ENCODE results near the gene NRCAM. TPM values are rescaled to one million over a fixed set of nuclear protein-coding genes. Genes with fewer than 3 reads are reported as not detected.

The NRCAM gene
- total RNA-seq, 2 experiments from 2014 or later, result 3.4 to 7.0 TPM

GRCh38 chr7:108380517-108380916 lies 75.7 kb downstream of the NRCAM start:
- Mint-ChIP-seq H3K27ac (no peak overlapping the region), H3K9me3 (no peaks in the 10 kb centered on the region), H3K4me3 (no peak overlapping the region), H3K27me3 (no peaks in the 10 kb centered on the region), H3K36me3 (ENCODE audit: low read depth) (no peaks in the 10 kb centered on the region), H3K4me1 (ENCODE audit: low read depth) (no peaks in the 10 kb centered on the region)
- ATAC-seq (ENCODE audit: poor library complexity) (no peak), DNase-seq (no peak)
- Histone ChIP-seq H3K9me3 (ENCODE audit: control insufficient read depth in 1 of 2, insufficient read depth in 1 of 2, low read length in 2 of 2) (no peaks in the 10 kb centered on the region), H3K4me1 (ENCODE audit: insufficient read depth, low read length) (no peaks in the 10 kb centered on the region), H3K27me3 (ENCODE audit: control insufficient read depth in 1 of 2, insufficient read depth in 2 of 2, low read length in 2 of 2) (no peaks in the 10 kb centered on the region), H3K36me3 (ENCODE audit: insufficient read depth, low read length) (no peaks in the 10 kb centered on the region), H3K27ac (ENCODE audit: low read depth in 1 of 2, low read length in 2 of 2) (no peak overlapping the region), H3K4me3 (ENCODE audit: low read length) (no peak overlapping the region)
- intact Hi-C loops (cut with DNase I, micrococcal nuclease), result no loop called here
- no peak for TF ChIP-seq CTCF (IDR thresholded peaks at IDR 0.05)
- ChIA-PET POLR2A (no interaction called here), CTCF (interaction anchor here (0.5 kb wide), 1 partner anchor 56 kb away, joined by 4 read pairs; no protein-coding TSS in a partner anchor)

- Mint-ChIP-seq H3K9me3 (no peaks in the 10 kb centered on the region), H3K4me1 (ENCODE audit: low read depth) (no peaks in the 10 kb centered on the region), H3K27me3 (no peaks in the 10 kb centered on the region), H3K4me3 (no peak overlapping the region), H3K36me3 (ENCODE audit: low read depth) (no peaks in the 10 kb centered on the region), H3K27ac (no peak overlapping the region)
- ATAC-seq (ENCODE audit: poor library complexity) (no peak), DNase-seq (no peak)
- H3K27ac ChIP-seq (ENCODE audit: low read depth in 1 of 2, low read length in 2 of 2), result no peak overlapping the region
- no peaks in the 10 kb centered on the region for H3K36me3 ChIP-seq (ENCODE audit: insufficient read depth, low read length)
- no peak for TF ChIP-seq CTCF (IDR thresholded peaks at IDR 0.05)
- intact Hi-C loops (cut with DNase I, micrococcal nuclease), result no loop called here
- H3K27me3 ChIP-seq (ENCODE audit: control insufficient read depth in 1 of 2, insufficient read depth in 2 of 2, low read length in 2 of 2), result no peaks in the 10 kb centered on the region
- H3K9me3 ChIP-seq (ENCODE audit: control insufficient read depth in 1 of 2, insufficient read depth in 1 of 2, low read length in 2 of 2), result no peaks in the 10 kb centered on the region
- H3K4me3 ChIP-seq (ENCODE audit: low read length), result no peak overlapping the region
- ChIA-PET CTCF (no interaction called here), POLR2A (no interaction called here)
- H3K4me1 ChIP-seq (ENCODE audit: insufficient read depth, low read length), result no peaks in the 10 kb centered on the region
Observed at GRCh38 chr7:108376206-108376605, 80.0 kb downstream of the NRCAM start.

- POLR2A ChIA-PET, result no interaction called here
- Mint-ChIP-seq H3K4me3 (no peak overlapping the region), H3K27me3 (no peaks in the 10 kb centered on the region), H3K4me1 (ENCODE audit: low read depth) (no peaks in the 10 kb centered on the region), H3K36me3 (ENCODE audit: low read depth) (no peaks in the 10 kb centered on the region), H3K27ac (no peak overlapping the region), H3K9me3 (no peaks in the 10 kb centered on the region)
- no peaks in the 10 kb centered on the region for H3K36me3 ChIP-seq (ENCODE audit: insufficient read depth, low read length)
- no peak for ATAC-seq (ENCODE audit: poor library complexity)
- H3K27ac ChIP-seq (ENCODE audit: low read depth in 1 of 2, low read length in 2 of 2), result no peak overlapping the region
- DNase-seq, result no peak
- TF ChIP-seq CTCF (IDR thresholded peaks at IDR 0.05), result no peak
- H3K9me3 ChIP-seq (ENCODE audit: control insufficient read depth in 1 of 2, insufficient read depth in 1 of 2, low read length in 2 of 2), result no peaks in the 10 kb centered on the region
- H3K4me3 ChIP-seq (ENCODE audit: low read length), result no peak overlapping the region
- H3K4me1 ChIP-seq (ENCODE audit: insufficient read depth, low read length), result no peaks in the 10 kb centered on the region
- CTCF ChIA-PET, result interaction anchor here (0.6 kb wide), 1 partner anchor 21 kb away, joined by 3 read pairs; no protein-coding TSS in a partner anchor
- intact Hi-C loops (cut with DNase I, micrococcal nuclease), result no loop called here
- no peaks in the 10 kb centered on the region for H3K27me3 ChIP-seq (ENCODE audit: control insufficient read depth in 1 of 2, insufficient read depth in 2 of 2, low read length in 2 of 2)
Observed at GRCh38 chr7:108375668-108376067, 80.6 kb downstream of the NRCAM start.
